Endothelial cell of hepatic sinusoid (primary cell): ENCODE results near the gene CLDN25.

Experiments
- in situ Hi-C: cut with HindIII; loops from 2 replicates; pipeline ENCODE4 v1.10.0; 2017; ENCODE audit warnings: low sequenced_read_pairs

The CLDN25 gene

GRCh38 chr11:113806406-113806805 lies 26.8 kb downstream of the CLDN25 start:
- in situ Hi-C loops, result no loop called here

- in situ Hi-C loops, result no loop called here
Observed at GRCh38 chr11:113808931-113809330, 29.3 kb downstream of the CLDN25 start.

- in situ Hi-C loops, result loop anchor here (5.0 kb wide), 2 partner anchors 57 to 107 kb away; partner anchors contain the start of gene TMPRSS5
Observed at GRCh38 chr11:113814181-113814580, 34.6 kb downstream of the CLDN25 start.

GRCh38 chr11:113817162-113817561 lies 37.6 kb downstream of the CLDN25 start:
- in situ Hi-C loops, result no loop called here

GRCh38 chr11:113817626-113818025 lies 38.0 kb downstream of the CLDN25 start:
- in situ Hi-C loops, result no loop called here

- in situ Hi-C loops, result no loop called here
Observed at GRCh38 chr11:113818426-113818825, 38.8 kb downstream of the CLDN25 start.

GRCh38 chr11:113827477-113827876 lies 47.9 kb downstream of the CLDN25 start:
- in situ Hi-C loops, result no loop called here

- in situ Hi-C loops, result no loop called here
Observed at GRCh38 chr11:113828191-113828590, 48.6 kb downstream of the CLDN25 start.

- in situ Hi-C loops, result no loop called here
Observed at GRCh38 chr11:113829751-113830150, 50.2 kb downstream of the CLDN25 start.
